Endodermal cell (in vitro differentiated cells): ENCODE measurements around the gene PXDC1. TPM values are rescaled to one million over a fixed set of nuclear protein-coding genes. Genes with fewer than 3 reads are reported as not detected.

Experiments used
- DNase-seq: peaks from one replicate; pipeline ENCODE4 v3.0.0-alpha.2; 2017
- H3K27ac ChIP-seq: 2 replicates; pipeline ENCODE4 v1.5.1; 2013; ENCODE audit warnings: mild to moderate bottlenecking, low read depth, low read length, moderate library complexity
- H3K27me3 ChIP-seq: 2 replicates; pipeline ENCODE4 v1.6.1; 2013; ENCODE audit warnings: mild to moderate bottlenecking, low read length, moderate library complexity; ENCODE audit not compliant: insufficient read depth, control insufficient read depth, poor library complexity, severe bottlenecking
- H3K36me3 ChIP-seq: 2 replicates; pipeline ENCODE4 v1.7.0; 2013; ENCODE audit warnings: mild to moderate bottlenecking, low read length, moderate library complexity; ENCODE audit not compliant: control insufficient read depth, insufficient read depth
- H3K4me1 ChIP-seq: one replicate; pipeline ENCODE4 v1.7.0; 2013; ENCODE audit warnings: low read length; ENCODE audit not compliant: control insufficient read depth, insufficient read depth
- H3K4me3 ChIP-seq: 2 replicates; pipeline ENCODE4 v1.5.1; 2013; ENCODE audit warnings: mild to moderate bottlenecking, low read length, moderate library complexity
- H3K9ac ChIP-seq: 2 replicates; pipeline ENCODE4 v1.6.1; 2013; ENCODE audit warnings: mild to moderate bottlenecking, low read length, moderate library complexity; ENCODE audit not compliant: poor library complexity, severe bottlenecking; ENCODE audit errors: extremely low read depth
- H3K9me3 ChIP-seq: 2 replicates; pipeline ENCODE4 v1.6.1; 2013; ENCODE audit warnings: mild to moderate bottlenecking, low read length, moderate library complexity; ENCODE audit not compliant: control insufficient read depth
- H3K27ac Mint-ChIP-seq: 2 replicates; pipeline ENCODE4 v1.8.0; 2020; ENCODE audit warnings: mixed read lengths
- H3K27me3 Mint-ChIP-seq: 2 replicates; pipeline ENCODE4 v1.8.0; 2021; ENCODE audit warnings: mild to moderate bottlenecking, mixed read lengths; ENCODE audit not compliant: insufficient read depth
- H3K36me3 Mint-ChIP-seq: 2 replicates; pipeline ENCODE4 v1.8.0; 2020; ENCODE audit warnings: low read depth, mixed read lengths
- H3K4me1 Mint-ChIP-seq: 2 replicates; pipeline ENCODE4 v1.8.0; 2020; ENCODE audit warnings: mixed read lengths
- H3K4me3 Mint-ChIP-seq: 2 replicates; pipeline ENCODE4 v1.8.0; 2020; ENCODE audit warnings: mild to moderate bottlenecking, moderate library complexity, mixed read lengths
- H3K9me3 Mint-ChIP-seq: 2 replicates; pipeline ENCODE4 v1.8.0; 2020; ENCODE audit warnings: mild to moderate bottlenecking, mixed read lengths
- WGBS, 2 experiments: methylation state at CpG; one replicate each; pipeline versions ENCODE4 v1.1.5 to v1.1.7; 2013; ENCODE audit warnings: missing lambda C conversion rate in 2 of 2, mixed read lengths in 1 of 2; ENCODE audit not compliant: insufficient coverage in 1 of 2, insufficient read length in 1 of 2; 5-methylcytosine and 5-hydroxymethylcytosine counted together
- total RNA-seq, 2 donors: library from RNA; stranded (reverse); fragmentation: NEBNext Ultra II Directional in 1 of 2; extraction: Animal tissue kit (Norgen Biotek cat#: 25700) in 1 of 2; gene quantifications; 2 replicates in 1 of 2; 3 replicates in 1 of 2; pipeline ENCODE4 v1.2.1, GENCODE V29; 2021
- TF ChIP-seq, protein P1 (sequence below): fragments of 200-600 bp; sonication (generic); conservative IDR thresholded peaks from 2 replicates; pipeline ENCODE4 v1.5.0; 2021; ENCODE audit warnings: antibody characterized with exemption, mild to moderate bottlenecking

PXDC1 gene
- total RNA-seq, 2 donors from 2014 or later, result 3.3 to 4.6 TPM

DNA sequence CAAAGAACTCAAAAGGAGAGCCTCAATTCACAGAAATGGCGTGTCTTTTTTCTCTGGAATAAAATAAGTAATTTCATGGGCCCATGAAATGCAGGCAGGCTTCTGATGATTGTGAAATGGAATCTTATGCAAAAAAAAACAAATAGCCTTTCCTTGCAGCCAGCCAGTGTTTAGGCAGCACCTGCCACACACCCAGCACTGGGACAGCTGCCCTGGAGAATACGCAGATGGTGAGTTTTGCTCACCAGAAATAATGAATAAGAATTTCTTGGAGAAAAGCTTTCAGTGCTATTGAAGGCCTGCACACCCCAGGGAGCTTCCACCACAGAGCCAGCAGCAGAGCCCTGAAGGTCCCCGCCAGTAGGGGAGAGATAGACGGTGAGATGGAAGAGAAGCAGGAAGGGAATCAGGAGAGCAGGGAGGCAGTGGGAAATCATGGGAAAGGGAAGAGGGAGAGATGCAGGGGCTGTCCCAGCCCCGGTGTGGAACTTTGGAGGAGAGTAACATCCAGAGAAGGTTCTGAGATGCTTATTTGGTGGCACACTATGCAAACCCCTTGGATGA is 54.9 kb downstream of the PXDC1 start:
- Mint-ChIP-seq H3K27ac (no peak overlapping the region), H3K9me3 (peaks cover 19% of the 10 kb centered on the region), H3K4me1 (no peaks in the 10 kb centered on the region), H3K4me3 (no peak overlapping the region), H3K27me3 (no peaks in the 10 kb centered on the region), H3K36me3 (no peaks in the 10 kb centered on the region)
- Histone ChIP-seq H3K4me3 (no peak overlapping the region), H3K4me1 (no peaks in the 10 kb centered on the region), H3K27me3 (no peaks in the 10 kb centered on the region), H3K9ac (no peak overlapping the region), H3K9me3 (peaks cover 13% of the 10 kb centered on the region), H3K36me3 (no peaks in the 10 kb centered on the region), H3K27ac (peak overlapping the region; percentile 32)
- TF ChIP-seq, protein P1, sequence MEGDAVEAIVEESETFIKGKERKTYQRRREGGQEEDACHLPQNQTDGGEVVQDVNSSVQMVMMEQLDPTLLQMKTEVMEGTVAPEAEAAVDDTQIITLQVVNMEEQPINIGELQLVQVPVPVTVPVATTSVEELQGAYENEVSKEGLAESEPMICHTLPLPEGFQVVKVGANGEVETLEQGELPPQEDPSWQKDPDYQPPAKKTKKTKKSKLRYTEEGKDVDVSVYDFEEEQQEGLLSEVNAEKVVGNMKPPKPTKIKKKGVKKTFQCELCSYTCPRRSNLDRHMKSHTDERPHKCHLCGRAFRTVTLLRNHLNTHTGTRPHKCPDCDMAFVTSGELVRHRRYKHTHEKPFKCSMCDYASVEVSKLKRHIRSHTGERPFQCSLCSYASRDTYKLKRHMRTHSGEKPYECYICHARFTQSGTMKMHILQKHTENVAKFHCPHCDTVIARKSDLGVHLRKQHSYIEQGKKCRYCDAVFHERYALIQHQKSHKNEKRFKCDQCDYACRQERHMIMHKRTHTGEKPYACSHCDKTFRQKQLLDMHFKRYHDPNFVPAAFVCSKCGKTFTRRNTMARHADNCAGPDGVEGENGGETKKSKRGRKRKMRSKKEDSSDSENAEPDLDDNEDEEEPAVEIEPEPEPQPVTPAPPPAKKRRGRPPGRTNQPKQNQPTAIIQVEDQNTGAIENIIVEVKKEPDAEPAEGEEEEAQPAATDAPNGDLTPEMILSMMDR, result no peak
- WGBS, 2 experiments, result 77 to 86% methylated on average over 5 of the region's 5 CpGs
- DNase-seq, result no peak

DNA sequence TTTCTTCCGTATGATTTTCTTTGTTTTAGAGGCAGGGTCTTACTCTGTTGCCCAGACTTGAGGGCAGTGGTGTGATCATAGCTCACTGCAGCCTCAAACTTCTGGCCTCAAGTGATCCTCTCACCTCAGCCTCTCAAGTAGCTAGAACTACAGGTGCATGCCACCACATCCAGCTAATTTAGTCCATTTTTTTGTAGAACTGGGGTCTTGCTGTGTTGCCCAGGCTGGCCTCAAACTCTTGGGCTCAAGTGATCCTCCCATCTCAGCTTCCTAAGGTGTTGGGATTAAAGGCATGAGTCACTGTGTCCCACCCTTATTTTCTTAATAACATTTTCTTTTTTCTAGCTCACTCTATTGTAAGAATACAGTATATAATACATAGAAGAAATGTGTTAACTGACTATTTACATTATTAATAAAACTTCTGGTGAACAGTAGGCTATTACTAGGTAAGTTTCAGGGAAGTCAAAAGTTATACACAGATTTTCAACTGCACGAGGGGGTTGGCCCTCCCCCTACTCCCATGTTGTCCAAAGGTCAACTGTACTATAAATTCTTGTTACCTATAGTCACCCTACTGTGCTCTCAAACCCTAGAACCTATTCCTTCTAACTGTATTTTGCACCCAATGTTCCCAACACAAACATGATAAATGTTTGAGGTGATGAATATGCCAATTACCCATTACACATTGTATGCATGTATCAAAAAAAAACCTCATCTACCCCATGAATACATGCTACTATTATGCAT is 56.3 kb downstream of the PXDC1 start:
- Mint-ChIP-seq H3K4me3 (no peak overlapping the region), H3K4me1 (no peaks in the 10 kb centered on the region), H3K27me3 (no peaks in the 10 kb centered on the region), H3K9me3 (peaks cover 19% of the 10 kb centered on the region), H3K27ac (no peak overlapping the region), H3K36me3 (no peaks in the 10 kb centered on the region)
- Histone ChIP-seq H3K27ac (no peak overlapping the region), H3K36me3 (no peaks in the 10 kb centered on the region), H3K4me3 (no peak overlapping the region), H3K4me1 (no peaks in the 10 kb centered on the region), H3K27me3 (no peaks in the 10 kb centered on the region), H3K9me3 (peaks cover 13% of the 10 kb centered on the region), H3K9ac (no peak overlapping the region)
- TF ChIP-seq, protein P1, result no peak
- no peak for DNase-seq
- WGBS, 2 experiments, result 67 to 83% methylated on average over 1 to 2 of the region's 2 CpGs

DNA sequence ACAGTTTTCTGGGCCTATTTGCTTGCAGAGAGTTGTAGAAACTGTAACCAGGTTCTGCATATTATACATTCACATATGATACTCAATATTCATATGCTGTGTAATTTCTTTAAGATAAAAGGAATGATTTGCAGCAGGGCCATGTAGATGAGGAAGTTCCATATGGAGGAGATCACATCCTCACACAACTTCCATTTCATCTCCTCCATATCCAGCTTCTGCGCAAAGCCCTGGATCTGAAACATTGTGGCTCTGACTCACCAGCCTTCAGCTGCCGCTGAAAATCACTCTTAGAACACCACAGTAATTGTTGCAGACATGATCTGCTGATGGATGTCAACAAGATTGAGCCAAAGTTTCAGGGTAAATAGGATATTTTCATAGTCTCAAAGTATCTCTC is 57.7 kb downstream of the PXDC1 start:
- TF ChIP-seq, protein P1, result no peak
- no peaks in the 10 kb centered on the region for H3K36me3 Mint-ChIP-seq
- H3K27me3 ChIP-seq, result no peaks in the 10 kb centered on the region
- peaks cover 12% of the 10 kb centered on the region for H3K9me3 Mint-ChIP-seq
- H3K4me3 ChIP-seq, result no peak overlapping the region
- no peaks in the 10 kb centered on the region for H3K36me3 ChIP-seq
- no peak overlapping the region for H3K27ac Mint-ChIP-seq
- H3K4me1 ChIP-seq, result no peaks in the 10 kb centered on the region
- DNase-seq, result no peak
- peaks cover 7% of the 10 kb centered on the region for H3K9me3 ChIP-seq
- H3K4me1 Mint-ChIP-seq, result no peaks in the 10 kb centered on the region
- H3K4me3 Mint-ChIP-seq, result no peak overlapping the region
- no peak overlapping the region for H3K9ac ChIP-seq
- no peak overlapping the region for H3K27ac ChIP-seq
- no peaks in the 10 kb centered on the region for H3K27me3 Mint-ChIP-seq
- WGBS, 2 experiments, result 70% methylated on average over 2 of the region's 2 CpGs; no CpG with 5 or more reads in 1 of the 2 experiments
